Kidney (tissue), 14 donors: ENCODE data around the gene NT5DC4. TPM values are rescaled to one million over a fixed set of nuclear protein-coding genes. Genes with fewer than 3 reads are reported as not detected.
"Not testable (repeated sequence)": the region's sequence is repeated elsewhere in the genome, so short reads cannot be mapped to it uniquely, and the experiment has no call there.

Experiments used
- DNase-seq, 5 donors: peaks; one replicate each; pipeline ENCODE4 v3.0.0-alpha.2; 2013 to 2020
- FAIRE-seq: peaks from 2 replicates; lab custom pipeline; 2012; peaks lifted over from hg19 to GRCh38; lab: Jason Lieb, UNC
- H3K27ac ChIP-seq, 2 donors: one replicate each; pipeline ENCODE4 v1.7.0; 2013; ENCODE audit warnings: low read depth in 2 of 2, low read length in 2 of 2, inconsistent platforms in 1 of 2
- H3K27me3 ChIP-seq: one replicate; pipeline ENCODE4 v1.7.1; 2013; ENCODE audit warnings: low read length, inconsistent platforms; ENCODE audit not compliant: control insufficient read depth, insufficient read depth
- H3K36me3 ChIP-seq, 3 donors: one replicate each; pipeline versions ENCODE4 v1.7.0 to v1.7.1; 2013; ENCODE audit warnings: low read length in 3 of 3, control low read depth in 1 of 3, inconsistent platforms in 1 of 3; ENCODE audit not compliant: insufficient read depth in 3 of 3, control insufficient read depth in 2 of 3
- H3K4me1 ChIP-seq, 3 donors: one replicate each; pipeline versions ENCODE4 v1.7.0 to v1.7.1; 2013; ENCODE audit warnings: low read length in 3 of 3, inconsistent platforms in 1 of 3, low read depth in 1 of 3; ENCODE audit not compliant: control insufficient read depth in 2 of 3, insufficient read depth in 2 of 3
- H3K4me3 ChIP-seq, 3 donors: one replicate each; pipeline versions ENCODE4 v1.7.0 to v1.8.1; 2013; ENCODE audit warnings: low read length in 3 of 3, control low read depth in 1 of 3, inconsistent platforms in 1 of 3
- H3K9ac ChIP-seq, 3 donors: one replicate each; pipeline versions ENCODE4 v1.7.0 to v1.7.1; 2013; ENCODE audit warnings: low read length in 3 of 3, control low read depth in 1 of 3, inconsistent platforms in 1 of 3
- H3K9me3 ChIP-seq, 3 donors: one replicate each; pipeline versions ENCODE4 v1.7.0 to v1.7.1; 2013; ENCODE audit warnings: low read length in 3 of 3, control low read depth in 1 of 3, inconsistent platforms in 1 of 3; ENCODE audit not compliant: control insufficient read depth in 2 of 3, insufficient read depth in 1 of 3
- intact Hi-C: fragments of 100-400 bp; cut with DNase I; formaldehyde crosslinking; loops from one replicate; pipeline ENCODE4 v1.11.1; 2022
- polyA plus RNA-seq: library from polyadenylated mRNA; stranded (reverse); fragments of 350-450 nt; fragmentation: Illumina TruSeq; extraction: RNeasy Lipid Tissue Mini Kit (QIAGEN cat#74804); gene quantifications from one replicate; pipeline ENCODE4 v1.2.3, GENCODE V29; 2014; ENCODE audit warnings: low read depth, low replicate concordance; ENCODE audit not compliant: insufficient read depth
- total RNA-seq: library from RNA; stranded (reverse); fragmentation: NEBNext Ultra II Directional; extraction: Animal tissue kit (Norgen Biotek cat#: 25700); gene quantifications from one replicate; pipeline ENCODE4 v1.2.1, GENCODE V29; 2021
- TF ChIP-seq, protein P1 (sequence below): IDR thresholded peaks from 3 replicates; pipeline ENCODE4 v1.5.1; 2012; ENCODE audit warnings: mild to moderate bottlenecking, moderate library complexity, borderline replicate concordance; ENCODE audit not compliant: insufficient read depth; ENCODE audit errors: extremely low read depth
- donor health status: control.
- donor health status: control.
- donor health status: control.
- donor health status: control.
- donor health status: control.
- donor health status: DM: yes; HTN: yes; CAD: no.
- donor health status: Normal renal cell carcinoma (clear cell type).

NT5DC4 gene
- total and polyA plus RNA-seq, 2 donors from 2014 or later, result not detected

DNA sequence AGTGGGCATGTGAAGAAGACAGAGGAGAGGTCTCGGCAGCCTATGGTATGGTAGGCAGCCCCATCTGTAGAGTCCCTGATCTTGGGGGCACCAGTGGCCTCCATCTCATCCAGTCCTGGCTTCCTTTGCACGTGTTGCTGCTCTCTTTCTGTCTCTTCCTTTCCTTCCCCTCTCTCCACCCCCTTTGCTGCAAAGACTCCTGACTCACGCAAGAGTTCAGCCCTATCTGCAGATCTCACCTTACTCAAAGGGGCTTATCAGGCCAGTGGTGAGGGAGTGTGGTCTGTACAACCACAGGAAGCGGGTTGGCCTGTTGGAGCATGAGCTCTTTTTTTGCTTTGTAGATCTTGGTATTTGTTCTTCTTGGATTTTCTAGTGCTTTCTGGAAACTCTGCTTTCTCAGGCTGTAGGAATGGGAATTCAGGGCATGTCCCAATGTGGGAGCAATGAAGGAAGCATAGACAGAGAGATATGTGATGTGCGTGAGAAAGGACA lies 14.6 kb upstream of the NT5DC4 start:
- Histone ChIP-seq H3K36me3 (no peaks in the 10 kb centered on the region), H3K9ac (no peak overlapping the region), H3K4me3 (no peak overlapping the region), H3K9me3 (no peaks in the 10 kb centered on the region), H3K27ac (no peak overlapping the region), H3K27me3 (no peaks in the 10 kb centered on the region), H3K4me1 (peaks cover 0 to 7% (median 0%) of the 10 kb centered on the region in 3 donors)
- DNase-seq, result peak in 1 of 5 donors; percentile 11
- no peak for FAIRE-seq
- TF ChIP-seq, protein P1, sequence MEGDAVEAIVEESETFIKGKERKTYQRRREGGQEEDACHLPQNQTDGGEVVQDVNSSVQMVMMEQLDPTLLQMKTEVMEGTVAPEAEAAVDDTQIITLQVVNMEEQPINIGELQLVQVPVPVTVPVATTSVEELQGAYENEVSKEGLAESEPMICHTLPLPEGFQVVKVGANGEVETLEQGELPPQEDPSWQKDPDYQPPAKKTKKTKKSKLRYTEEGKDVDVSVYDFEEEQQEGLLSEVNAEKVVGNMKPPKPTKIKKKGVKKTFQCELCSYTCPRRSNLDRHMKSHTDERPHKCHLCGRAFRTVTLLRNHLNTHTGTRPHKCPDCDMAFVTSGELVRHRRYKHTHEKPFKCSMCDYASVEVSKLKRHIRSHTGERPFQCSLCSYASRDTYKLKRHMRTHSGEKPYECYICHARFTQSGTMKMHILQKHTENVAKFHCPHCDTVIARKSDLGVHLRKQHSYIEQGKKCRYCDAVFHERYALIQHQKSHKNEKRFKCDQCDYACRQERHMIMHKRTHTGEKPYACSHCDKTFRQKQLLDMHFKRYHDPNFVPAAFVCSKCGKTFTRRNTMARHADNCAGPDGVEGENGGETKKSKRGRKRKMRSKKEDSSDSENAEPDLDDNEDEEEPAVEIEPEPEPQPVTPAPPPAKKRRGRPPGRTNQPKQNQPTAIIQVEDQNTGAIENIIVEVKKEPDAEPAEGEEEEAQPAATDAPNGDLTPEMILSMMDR, result no peak
- intact Hi-C loops, result no loop called here

DNA sequence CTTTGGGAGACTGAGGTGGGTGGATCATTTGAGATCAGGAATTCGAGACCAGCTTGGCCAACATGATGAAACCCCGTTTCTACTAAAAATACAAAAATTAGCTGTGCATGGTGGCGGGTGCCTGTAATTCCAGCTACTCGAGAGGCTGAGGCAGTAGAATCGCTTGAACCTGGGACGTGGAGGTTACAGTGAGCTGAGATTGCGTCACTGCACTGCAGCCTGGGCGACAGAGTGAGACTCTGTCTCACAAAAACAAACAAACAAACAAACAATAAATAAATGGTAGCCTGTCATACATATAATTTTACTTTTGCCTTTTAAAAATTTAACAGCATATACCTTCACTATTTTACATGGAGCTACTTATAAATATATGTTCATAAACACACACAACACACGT lies 13.9 kb upstream of the NT5DC4 start:
- not testable (repeated sequence) for DNase-seq, H3K9me3 ChIP-seq

DNA sequence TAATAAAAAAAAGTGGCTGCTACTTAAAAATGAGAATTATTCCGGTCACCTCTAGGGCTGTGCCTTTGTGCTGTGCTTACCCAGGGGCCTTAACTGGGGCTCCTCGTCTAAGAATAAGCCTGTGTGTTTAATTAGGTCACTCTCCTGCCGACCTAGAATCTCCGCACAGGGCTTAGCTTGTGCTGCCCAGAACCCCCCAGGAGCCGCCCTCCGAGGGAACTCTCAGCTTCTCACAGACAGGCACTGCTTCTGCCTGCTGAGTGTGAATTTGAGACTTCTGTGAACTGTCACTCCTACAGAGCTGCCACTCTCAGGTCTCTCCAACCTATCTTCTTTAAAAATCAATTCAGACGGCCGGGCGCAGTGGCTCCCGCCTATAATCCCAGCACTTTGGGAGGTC lies 11.9 kb upstream of the NT5DC4 start:
- intact Hi-C loops, result no loop called here
- peak in 1 of 5 donors; percentile 35 for DNase-seq
- H3K27me3 ChIP-seq, result no peaks in the 10 kb centered on the region

More for the DNA sequence above, 13.9 kb upstream of the NT5DC4 start:
- H3K27ac ChIP-seq, H3K4me3 ChIP-seq, H3K36me3 ChIP-seq, H3K9ac ChIP-seq, H3K27me3 ChIP-seq, FAIRE-seq, intact Hi-C loops, H3K4me1 ChIP-seq: not testable (repeated sequence)

DNA sequence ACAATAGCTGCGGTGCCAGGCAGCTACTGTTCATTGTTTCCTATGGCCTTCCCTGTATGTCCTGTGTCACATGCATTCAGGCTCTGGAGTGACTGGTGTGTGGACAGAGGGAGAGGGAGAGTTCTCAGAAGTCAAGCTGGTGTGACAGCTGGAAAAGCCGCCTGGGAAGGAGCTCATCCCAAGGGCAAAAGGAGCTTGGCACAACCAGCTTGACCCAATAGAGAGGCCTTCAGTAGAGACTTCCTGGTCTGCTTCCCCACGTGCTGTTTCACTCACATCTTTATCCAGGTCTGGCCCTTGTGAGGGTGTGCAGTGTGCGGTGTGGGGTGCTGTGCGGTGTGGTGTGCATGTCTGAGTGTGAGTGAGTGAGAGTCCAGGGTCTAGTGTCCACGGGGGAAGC lies 11.1 kb upstream of the NT5DC4 start:
- DNase-seq, result peak in 1 of 5 donors; percentile 15
- peaks cover 0 to 10% (median 3%) of the 10 kb centered on the region in 3 donors for H3K4me1 ChIP-seq
- no peak overlapping the region for H3K4me3 ChIP-seq
- intact Hi-C loops, result no loop called here
- no peak overlapping the region for H3K27ac ChIP-seq
- no peak overlapping the region for H3K9ac ChIP-seq
- H3K36me3 ChIP-seq, result no peaks in the 10 kb centered on the region
- H3K9me3 ChIP-seq, result no peaks in the 10 kb centered on the region
- FAIRE-seq, result no peak
- TF ChIP-seq, protein P1, result no peak
- H3K27me3 ChIP-seq, result no peaks in the 10 kb centered on the region

More for the DNA sequence above, 11.9 kb upstream of the NT5DC4 start:
- no peak for FAIRE-seq
- Histone ChIP-seq H3K4me1 (peaks cover 0 to 10% (median 3%) of the 10 kb centered on the region in 3 donors), H3K27ac (no peak overlapping the region), H3K9ac (no peak overlapping the region), H3K36me3 (no peaks in the 10 kb centered on the region), H3K4me3 (no peak overlapping the region), H3K9me3 (no peaks in the 10 kb centered on the region)
- TF ChIP-seq, protein P1, result no peak
